ENCODE results near the gene KLHL33. TPM values are rescaled to one million over a fixed set of nuclear protein-coding genes. Genes with fewer than 3 reads are reported as not detected.
A peak's percentile ranks its signal among the peaks of the same experiment; 100 is the strongest.

KLHL33 gene, protein sequence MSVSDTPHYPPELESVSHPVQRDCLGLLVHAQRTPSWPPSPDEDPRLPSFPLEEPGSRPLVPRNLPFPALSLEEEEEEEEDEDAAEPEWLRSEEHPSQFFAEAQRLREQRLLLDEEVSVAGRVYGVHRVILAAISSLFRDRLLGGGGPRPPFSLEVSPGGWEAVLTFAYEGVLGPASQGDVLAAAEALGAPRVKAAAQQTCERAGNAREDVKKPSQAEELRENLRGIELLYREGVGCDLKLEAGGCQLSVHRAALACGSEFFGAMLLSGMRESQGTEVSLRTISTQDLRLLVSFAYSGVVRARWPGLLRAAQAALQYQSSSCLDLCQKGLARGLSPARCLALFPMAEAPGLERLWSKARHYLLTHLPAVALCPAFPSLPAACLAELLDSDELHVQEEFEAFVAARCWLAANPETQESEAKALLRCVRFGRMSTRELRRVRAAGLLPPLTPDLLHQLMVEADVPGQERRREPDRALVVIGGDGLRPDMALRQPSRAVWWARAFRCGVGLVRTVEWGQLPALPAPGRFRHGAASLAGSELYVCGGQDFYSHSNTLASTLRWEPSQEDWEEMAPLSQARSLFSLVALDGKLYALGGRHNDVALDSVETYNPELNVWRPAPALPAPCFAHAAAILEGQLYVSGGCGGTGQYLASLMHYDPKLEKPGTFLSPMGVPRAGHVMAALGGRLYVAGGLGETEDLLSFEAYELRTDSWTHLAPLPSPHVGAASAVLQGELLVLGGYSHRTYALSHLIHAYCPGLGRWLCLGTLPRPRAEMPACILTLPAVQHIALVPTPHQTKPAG
- total RNA-seq = under 1 TPM; 0.04 to 0.09 TPM

DNA sequence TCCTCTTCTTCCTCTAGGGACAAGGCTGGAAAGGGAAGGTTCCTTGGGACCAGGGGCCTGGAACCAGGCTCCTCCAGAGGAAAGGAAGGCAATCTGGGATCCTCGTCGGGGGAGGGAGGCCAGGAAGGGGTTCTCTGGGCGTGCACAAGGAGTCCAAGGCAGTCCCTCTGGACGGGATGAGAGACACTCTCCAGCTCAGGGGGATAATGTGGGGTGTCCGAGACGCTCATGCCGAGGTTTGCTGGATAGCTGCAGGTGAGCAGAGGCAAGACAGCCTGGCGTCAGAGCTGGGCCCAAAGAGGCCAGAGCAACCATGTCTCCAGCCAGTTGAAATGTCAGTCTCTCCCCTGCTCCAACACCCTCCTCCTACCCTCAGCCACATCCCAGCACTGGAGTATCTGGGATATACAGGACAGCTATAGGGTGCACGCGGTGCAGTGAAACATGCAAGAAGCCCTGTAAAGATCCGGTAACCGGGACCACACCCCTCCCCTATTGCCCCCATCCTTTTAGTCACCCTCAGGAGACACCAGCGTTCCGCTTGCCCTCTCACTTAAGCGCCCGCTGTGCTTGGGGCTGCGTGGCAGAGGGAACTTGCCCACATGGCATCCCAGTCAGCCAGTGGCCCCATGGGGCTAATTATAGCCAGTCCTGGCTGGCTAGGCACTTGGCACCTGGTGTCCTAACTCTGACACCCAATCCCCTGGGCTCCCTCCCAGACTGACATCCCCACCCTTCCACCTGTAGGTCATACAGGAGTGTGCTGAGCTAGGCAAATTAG lies at the start of gene KLHL33:
Gene KLHL33, minus strand, starts transcription at position 585 of the 781 bp plus-strand sequence. Its CDS starts 355 bp downstream, at position 230.
- no peaks in the 10 kb centered on the region for H3K36me3 Mint-ChIP-seq
- no peaks in the 10 kb centered on the region for H3K9me3 Mint-ChIP-seq
- H3K27ac Mint-ChIP-seq = no peak within 1 kb of the TSS
- DNase-seq (ENCODE audit: low spot score in 2 of 2) (no peak), ATAC-seq (no peak)

DNA sequence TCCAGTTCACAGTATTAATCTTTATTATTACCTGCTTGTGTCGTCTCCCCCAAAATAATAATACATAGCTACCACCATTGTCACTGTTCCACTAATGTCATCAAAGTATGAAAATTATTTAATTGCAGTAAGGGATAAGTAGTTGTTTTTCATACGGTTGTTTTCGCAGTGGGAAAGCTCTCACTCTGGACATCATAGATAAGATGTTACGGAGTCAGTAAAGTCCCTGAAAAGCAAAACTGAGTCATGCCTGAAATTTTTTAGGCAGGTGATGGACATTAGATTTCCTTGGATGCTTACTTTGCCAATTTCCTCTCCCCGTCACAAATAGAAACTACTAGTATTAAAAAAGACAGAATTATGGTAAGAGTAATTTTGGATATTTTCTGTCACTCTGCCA lies 46.4 kb upstream of the KLHL33 start:
- no peak for ATAC-seq
- DNase-seq (ENCODE audit: low spot score in 2 of 2) = no peak
- H3K27ac Mint-ChIP-seq = no peak overlapping the region
- peaks cover 3 to 18% of the 10 kb centered on the region in 2 donors for H3K36me3 Mint-ChIP-seq
- H3K9me3 Mint-ChIP-seq = peaks cover 0 to 5% of the 10 kb centered on the region in 2 donors

DNA sequence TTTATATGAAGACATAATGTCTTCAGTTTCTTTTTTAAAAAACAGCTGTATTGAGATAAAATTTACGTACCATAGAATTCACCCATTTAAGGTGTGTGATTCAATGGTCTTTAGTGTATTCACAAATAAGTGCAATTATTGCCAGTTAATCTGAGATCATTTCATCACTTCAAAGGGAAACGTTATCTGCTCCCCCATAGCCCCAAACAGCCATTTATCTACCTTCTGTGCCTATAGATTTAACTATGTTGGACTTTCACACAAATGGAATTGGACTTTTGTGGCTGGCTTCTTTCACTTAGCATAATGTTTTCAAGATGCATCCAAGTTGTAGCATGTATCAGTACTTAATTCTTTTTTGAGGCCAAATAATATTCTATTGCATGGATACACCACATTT lies 42.9 kb upstream of the KLHL33 start:
- no peak for DNase-seq (ENCODE audit: low spot score in 2 of 2)
- Mint-ChIP-seq H3K9me3 (no peaks in the 10 kb centered on the region), H3K36me3 (peaks cover 31 to 53% of the 10 kb centered on the region in 2 donors), H3K27ac (no peak overlapping the region)
- no peak for ATAC-seq

DNA sequence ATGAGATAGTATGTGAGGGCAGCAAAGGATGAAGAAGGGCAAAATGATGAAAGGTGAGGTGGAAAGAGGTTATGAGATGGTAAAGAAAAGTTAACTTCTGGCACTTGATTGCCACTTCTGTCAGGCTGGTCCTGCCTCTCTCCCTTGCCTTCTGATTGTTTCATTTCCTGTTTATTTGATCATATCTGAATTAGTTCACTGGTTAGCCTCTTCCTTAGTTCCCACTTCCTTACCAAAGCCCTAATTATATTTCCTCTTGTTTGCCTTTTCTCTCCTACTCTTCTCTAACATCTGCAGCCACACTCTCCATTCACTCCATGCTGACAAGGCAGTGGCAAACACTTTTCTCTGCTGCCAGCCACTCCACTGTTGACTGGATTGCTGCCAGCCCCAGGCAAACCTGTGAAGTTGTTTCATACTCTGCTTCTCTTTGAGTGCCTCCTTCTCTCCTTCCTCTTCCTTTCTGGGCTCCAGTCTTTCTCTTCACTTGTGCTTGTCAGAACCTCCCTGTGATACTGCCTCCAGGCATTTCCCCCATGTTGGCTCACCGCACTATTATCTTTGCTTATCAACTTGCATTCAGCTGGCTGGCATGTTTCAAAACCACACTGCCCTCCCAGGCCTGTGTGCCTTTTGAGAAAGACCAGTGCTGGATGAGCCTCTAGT lies 41.4 kb upstream of the KLHL33 start:
- Mint-ChIP-seq H3K27ac (peak overlapping the region; percentile 78 to 81), H3K9me3 (no peaks in the 10 kb centered on the region), H3K36me3 (peaks cover 38 to 65% of the 10 kb centered on the region in 2 donors)
- DNase-seq (ENCODE audit: low spot score in 2 of 2) = no peak
- peak; percentile 9 to 29 for ATAC-seq

DNA sequence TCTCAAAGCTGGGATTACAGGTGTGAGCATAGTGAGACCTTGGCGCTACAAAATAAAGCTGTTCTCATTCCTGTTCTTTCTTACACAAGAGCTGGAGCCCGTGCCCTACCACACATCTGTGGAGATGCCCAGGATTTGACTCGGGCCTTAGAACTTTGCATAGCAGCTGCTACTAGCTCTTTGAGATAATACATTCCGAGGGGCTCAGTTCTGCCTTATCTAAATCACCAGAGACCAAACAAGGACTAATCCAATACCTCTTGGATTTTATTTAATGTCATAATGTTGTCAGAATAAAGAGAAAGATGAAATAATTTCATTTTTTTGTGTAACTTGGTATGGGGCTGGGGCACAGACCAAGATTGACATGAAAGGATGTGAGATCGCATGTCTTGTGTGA lies 40.8 kb upstream of the KLHL33 start:
- H3K27ac Mint-ChIP-seq = peak overlapping the region; percentile 78 to 81
- ATAC-seq (no peak), DNase-seq (ENCODE audit: low spot score in 2 of 2) (no peak)
- no peaks in the 10 kb centered on the region for H3K9me3 Mint-ChIP-seq
- peaks cover 44 to 71% of the 10 kb centered on the region in 2 donors for H3K36me3 Mint-ChIP-seq

DNA sequence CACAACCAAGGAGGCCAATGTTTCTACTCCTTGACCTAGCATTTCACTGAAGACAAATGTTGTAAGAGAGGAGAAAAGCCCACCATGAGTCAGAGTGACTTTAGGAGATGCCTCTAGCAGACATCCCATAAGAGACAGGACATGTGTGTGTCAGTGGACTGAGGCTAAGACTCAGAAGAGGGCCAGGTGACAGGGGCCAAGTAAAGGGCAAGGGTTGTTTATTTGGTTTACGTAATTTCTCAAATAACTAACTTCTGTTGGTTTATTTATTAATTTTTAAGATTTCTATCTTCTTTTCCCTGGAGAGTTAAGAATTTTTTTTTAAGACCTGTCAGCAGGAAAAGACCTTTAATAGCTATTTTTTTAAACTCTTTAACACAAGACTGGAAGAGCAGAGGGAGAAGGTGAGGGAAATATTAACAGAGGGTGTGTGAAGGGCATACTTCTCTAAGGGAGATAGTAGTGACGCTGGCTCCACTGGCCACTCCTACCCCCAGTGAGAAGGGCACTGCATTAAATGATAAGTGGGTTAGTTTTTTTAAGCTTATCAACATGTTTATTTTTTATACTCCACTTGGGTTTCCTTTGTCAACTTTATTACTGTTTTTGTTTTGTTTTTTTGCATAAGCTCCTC lies 36.7 kb upstream of the KLHL33 start:
- peak overlapping the region; percentile 68 to 89 for H3K27ac Mint-ChIP-seq
- no peaks in the 10 kb centered on the region for H3K9me3 Mint-ChIP-seq
- DNase-seq (ENCODE audit: low spot score in 2 of 2) (no peak), ATAC-seq (no peak)
- H3K36me3 Mint-ChIP-seq = peaks cover 64 to 79% of the 10 kb centered on the region in 2 donors

DNA sequence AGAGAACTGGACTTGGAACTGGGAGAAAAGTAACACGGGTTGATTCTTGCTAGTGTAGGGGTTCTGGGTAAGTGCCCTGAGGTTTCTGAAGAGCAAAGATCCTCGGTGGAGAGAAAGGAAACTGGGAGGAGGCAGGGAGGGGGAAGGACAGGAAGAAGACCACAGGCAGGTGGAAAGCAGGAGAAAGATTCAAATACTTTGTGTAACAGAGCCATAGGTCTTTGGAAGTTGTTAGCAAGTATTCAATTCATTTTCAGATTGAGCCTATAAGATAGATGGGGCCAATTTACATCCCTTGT lies 34.6 kb upstream of the KLHL33 start:
- peaks cover 50 to 57% of the 10 kb centered on the region in 2 donors for H3K36me3 Mint-ChIP-seq
- no peak for DNase-seq (ENCODE audit: low spot score in 2 of 2)
- H3K9me3 Mint-ChIP-seq = no peaks in the 10 kb centered on the region

DNA sequence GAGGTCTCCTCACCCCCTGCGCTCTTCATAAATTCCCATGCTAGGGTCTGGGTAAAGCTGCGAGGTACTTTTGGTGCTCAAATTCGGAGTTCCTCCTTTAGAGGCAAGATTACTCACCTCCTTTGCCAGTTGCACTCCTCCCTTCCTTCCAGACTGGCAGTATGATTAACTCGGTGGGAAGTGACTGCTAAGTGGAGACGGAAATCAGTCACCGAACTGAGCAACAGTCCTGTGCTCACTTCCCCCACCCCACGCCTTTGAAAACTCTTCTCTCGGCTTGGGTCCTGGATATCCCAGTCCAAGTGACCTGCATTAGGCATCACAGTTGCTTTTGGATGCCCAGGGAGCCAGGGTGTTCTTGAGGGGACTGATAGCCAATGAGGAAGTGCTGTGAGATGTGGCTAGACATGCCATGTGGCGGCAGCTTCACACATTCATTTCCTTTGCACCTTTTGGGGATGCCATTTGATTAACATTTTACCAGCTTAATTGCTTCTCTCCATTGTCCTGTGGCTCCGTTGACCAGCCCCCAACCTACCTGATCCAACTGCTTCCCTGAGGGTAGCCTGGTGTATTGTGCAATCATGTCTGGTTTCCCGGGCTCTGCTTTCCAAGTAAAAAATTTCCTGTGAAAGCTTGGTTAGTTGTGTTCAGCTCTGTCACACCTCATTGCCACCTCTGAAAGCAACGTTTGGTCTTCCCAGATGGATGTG lies 34.1 kb upstream of the KLHL33 start:
- no peaks in the 10 kb centered on the region for H3K9me3 Mint-ChIP-seq
- DNase-seq (ENCODE audit: low spot score in 2 of 2) (peak; percentile 65 to 77), ATAC-seq (peak; percentile 68 to 86)
- H3K27ac Mint-ChIP-seq = peak overlapping the region; percentile 96 to 100
- H3K36me3 Mint-ChIP-seq = peaks cover 45 to 52% of the 10 kb centered on the region in 2 donors

More for the DNA sequence above, 34.6 kb upstream of the KLHL33 start:
- H3K27ac Mint-ChIP-seq = peak overlapping the region; percentile 96 to 100
- ATAC-seq = no peak

DNA sequence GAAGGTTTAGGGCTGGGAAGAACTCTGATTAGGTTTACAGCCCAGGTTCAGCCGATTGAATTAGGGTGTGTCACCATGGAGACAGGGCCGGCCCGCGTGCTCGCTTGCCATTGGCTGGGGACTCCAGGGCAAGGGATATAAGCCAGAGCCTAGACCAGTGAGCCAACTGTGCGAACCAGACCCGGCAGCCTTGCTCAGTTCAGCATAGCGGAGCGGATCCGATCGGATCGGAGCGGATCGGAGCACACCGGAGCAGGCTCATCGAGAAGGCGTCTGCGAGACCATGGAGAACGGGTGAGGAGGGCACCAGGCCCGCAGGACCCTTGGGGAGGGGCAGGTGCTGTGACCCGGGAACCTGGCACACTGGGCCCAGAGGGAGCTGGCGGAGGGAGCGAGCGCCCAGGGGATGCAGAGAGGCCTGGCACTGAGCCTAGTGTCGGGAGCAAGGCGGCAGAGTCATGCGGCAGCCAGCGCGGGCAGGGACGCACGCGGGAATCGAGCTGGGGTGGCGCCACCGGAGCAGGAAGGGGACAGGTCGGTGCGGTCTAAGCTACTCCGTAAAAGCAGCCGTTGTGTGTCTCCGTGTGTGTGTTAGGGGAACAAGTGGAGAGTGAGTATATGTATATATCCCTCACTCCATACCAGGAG lies 33.4 kb upstream of the KLHL33 start, which contains the start of gene PNP:
Gene PNP, plus strand, starts transcription at position 165 of the 648 bp plus-strand sequence. Its CDS starts 119 bp downstream, at position 284.
- ATAC-seq (peak; percentile 86 to 90), DNase-seq (ENCODE audit: low spot score in 2 of 2) (peak; percentile 88 to 92)
- Mint-ChIP-seq H3K9me3 (no peaks in the 10 kb centered on the region), H3K36me3 (peaks cover 38 to 46% of the 10 kb centered on the region in 2 donors), H3K27ac (peak within 1 kb of the TSS; percentile 96 to 100)

DNA sequence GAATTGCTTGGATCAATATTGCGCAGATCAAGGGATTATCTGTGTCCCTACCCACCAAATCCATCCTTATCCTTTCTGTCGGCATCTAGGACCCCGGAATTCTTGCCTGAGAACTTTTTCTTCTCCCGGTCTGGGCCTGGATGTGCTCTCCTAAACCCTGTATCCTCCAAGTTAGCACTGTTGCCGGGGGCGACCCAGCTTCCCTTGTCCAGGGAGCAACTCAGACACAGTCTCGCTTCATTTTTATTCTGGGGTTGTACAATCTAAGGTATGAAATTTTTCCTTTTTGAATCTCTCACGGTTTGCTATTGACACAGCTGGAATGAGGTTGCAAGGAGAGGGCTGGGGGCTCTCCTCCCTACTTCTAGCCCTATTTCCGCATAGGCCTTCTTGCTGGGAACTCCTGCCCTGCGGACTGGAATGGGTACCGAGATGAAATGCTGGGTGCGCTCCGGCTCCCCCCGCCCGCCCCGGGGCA lies 32.8 kb upstream of the KLHL33 start:
- H3K27ac Mint-ChIP-seq = peak overlapping the region; percentile 96 to 100

DNA sequence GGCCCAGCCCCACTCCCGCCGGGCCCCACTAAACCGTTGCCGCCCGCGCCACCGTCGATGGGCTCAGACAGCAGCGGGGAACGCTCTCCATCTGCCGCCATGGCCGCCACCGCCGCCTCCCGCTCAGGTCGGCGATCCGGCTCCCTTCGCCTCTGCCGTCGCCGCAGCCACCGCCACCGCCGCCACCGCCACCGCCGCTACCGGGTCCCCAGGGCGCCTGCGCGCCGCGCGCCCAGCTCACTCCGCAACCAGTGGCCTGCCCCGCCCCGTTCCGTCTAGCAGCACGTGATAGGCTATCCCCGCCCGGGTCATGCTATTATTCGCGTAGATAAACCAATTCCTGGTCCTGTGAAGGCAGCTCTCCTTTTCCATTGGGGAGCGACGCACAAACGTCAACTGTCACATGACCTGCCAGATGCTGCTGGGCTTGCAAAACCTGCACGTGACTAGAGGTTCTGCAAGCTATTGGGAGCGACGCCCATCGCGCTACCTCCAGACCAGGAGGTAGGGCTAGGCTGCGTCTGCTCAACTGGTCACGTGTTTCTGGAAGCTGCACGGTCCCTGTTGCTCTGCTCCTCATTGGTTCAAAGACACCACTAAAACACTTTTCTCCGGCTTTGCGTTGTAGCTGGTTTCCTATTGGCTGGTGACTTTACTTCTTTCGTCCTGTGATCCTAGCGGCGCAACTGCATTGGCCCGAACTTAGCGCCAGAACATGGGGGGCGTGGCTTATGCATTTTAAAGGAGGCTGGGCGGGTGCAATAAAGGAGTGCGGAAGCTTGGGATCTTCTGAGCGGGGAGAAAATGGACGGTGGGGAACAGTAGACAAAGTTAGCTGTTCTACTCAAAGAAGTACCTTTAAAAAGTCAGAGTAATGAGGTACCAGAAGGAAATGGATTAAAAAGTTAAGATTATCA lies 25.5 kb upstream of the KLHL33 start, which contains the start of gene PIP4P1:
Gene PIP4P1, minus strand, starts transcription at position 210 of the 917 bp plus-strand sequence. Its CDS starts 109 bp downstream, at position 101.
- H3K27ac Mint-ChIP-seq = peak within 1 kb of the TSS; percentile 92 to 98
- peak; percentile 94 to 99 for DNase-seq (ENCODE audit: low spot score in 2 of 2)
- ATAC-seq = peak; percentile 93 to 95
- no peaks in the 10 kb centered on the region for H3K9me3 Mint-ChIP-seq
- peaks cover 15 to 18% of the 10 kb centered on the region in 2 donors for H3K36me3 Mint-ChIP-seq

More for the DNA sequence above, 32.8 kb upstream of the KLHL33 start:
- ATAC-seq (no peak), DNase-seq (ENCODE audit: low spot score in 2 of 2) (no peak)
- no peaks in the 10 kb centered on the region for H3K9me3 Mint-ChIP-seq
- peaks cover 33 to 40% of the 10 kb centered on the region in 2 donors for H3K36me3 Mint-ChIP-seq

DNA sequence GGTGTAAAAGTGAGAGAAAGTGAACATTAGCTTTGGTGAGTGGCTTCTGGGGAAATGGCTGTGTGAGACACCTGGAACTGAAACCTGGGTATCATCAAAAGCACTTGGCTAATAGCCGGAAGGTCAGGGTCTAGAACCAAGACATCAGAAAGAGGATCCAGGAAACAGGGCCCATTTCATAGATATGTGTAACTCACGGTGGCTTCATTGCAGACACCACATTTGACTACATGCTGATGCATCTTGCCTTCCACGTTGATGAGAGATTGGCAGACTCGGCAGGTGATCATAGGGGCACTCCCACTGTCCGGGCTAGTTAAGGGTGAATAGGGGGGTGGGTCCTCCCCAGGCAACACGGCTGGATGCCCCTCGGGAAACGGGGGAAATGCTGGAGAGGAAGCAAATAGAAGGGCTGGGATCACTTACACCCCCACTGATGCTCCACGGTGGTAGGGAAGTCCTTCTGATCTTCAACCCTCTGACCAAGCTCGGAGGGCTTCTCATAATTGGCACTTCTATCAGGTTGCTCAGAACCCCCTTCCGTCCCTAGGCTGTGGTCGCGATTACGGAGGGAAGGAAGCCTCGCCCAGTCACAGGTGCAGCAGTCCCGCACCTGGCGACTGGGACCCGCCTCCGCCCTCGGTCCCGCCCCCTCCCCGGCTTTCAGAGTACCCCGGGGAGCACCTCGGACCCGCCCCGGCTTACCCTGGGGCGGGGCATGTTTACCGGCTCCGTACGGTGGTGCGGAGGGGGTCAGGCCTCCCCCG lies 24.7 kb upstream of the KLHL33 start:
- DNase-seq (ENCODE audit: low spot score in 2 of 2) (peak in 1 of 2 donors; percentile 38), ATAC-seq (peak; percentile 5 to 15)
- H3K36me3 Mint-ChIP-seq = peaks cover 15 to 18% of the 10 kb centered on the region in 2 donors

More for the DNA sequence above, 24.7 kb upstream of the KLHL33 start:
- Mint-ChIP-seq H3K9me3 (no peaks in the 10 kb centered on the region), H3K27ac (peak overlapping the region; percentile 84 to 92)

Data from activated naive CD4-positive, alpha-beta T cell treated with anti-CD3 and anti-CD28 coated beads, Interleukin-2, amount 50 U/mL, for 72 hours (primary cell).